Measurements from ENCODE around the gene MFSD8. TPM values are rescaled to one million over a fixed set of nuclear protein-coding genes. Genes with fewer than 3 reads are reported as not detected.
"Not testable (repeated sequence)": the region's sequence is repeated elsewhere in the genome, so short reads cannot be mapped to it uniquely, and the experiment has no call there.

Gene MFSD8, protein sequence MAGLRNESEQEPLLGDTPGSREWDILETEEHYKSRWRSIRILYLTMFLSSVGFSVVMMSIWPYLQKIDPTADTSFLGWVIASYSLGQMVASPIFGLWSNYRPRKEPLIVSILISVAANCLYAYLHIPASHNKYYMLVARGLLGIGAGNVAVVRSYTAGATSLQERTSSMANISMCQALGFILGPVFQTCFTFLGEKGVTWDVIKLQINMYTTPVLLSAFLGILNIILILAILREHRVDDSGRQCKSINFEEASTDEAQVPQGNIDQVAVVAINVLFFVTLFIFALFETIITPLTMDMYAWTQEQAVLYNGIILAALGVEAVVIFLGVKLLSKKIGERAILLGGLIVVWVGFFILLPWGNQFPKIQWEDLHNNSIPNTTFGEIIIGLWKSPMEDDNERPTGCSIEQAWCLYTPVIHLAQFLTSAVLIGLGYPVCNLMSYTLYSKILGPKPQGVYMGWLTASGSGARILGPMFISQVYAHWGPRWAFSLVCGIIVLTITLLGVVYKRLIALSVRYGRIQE
- 10 to 100 TPM in 1 of 3 donors, 1 to 10 TPM in 2; 8.2 to 19.8 (median 8.3) TPM for polyA plus RNA-seq

DNA sequence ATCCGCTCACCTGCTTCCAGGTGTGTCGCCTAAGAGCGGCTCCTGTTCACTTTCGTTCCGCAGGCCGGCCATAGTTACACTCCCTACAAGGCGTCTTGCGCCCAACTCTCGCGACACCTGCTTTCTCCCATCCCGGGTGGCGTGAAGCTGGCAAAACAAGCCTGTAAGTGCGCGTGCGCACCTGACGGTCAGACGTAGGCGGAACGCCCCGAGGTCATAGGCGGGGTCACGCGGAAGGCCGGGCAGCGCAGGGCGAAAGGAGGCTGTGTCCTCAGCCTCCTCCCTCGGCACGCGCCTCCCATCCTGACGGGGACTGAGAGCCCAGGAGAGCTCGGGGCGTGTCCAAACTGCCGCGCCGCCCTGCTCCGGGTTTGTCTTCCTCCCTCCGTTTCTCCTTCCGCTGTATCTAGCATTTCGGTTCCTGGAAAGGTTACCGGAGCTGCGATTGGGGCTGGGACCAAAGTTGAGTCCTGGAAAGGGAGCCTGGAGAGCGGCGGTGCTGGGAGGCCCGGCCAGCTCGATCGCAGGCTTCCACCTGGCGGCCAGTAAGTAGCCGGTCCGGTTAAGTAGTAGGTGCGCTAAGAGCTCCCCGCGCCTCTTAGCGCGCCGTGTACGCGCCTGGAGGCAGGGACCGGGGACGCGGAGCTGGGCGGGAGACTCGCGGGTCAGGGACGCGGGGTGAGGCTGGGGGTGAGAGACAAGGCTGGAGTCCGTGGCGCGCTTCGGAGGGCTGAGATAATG, at the start of gene MFSD8, which contains the start of gene ABHD18:
Gene MFSD8 (minus strand): TSS at position 112 of the 741 bp plus-strand sequence. CDS start 40 bp downstream, at position 72.
Gene ABHD18 (plus strand): TSS at position 345 of the 741 bp plus-strand sequence. CDS start 17,550 bp downstream, outside the sequence.
- Mint-ChIP-seq H3K4me3 (peak within 1 kb of the TSS; percentile 91 to 98 (median 92)), H3K9me3 (no peaks in the 10 kb centered on the region), H3K27me3 (ENCODE audit: low read depth in 3 of 3) (peaks cover 5 to 11% (median 6%) of the 10 kb centered on the region in 3 donors), H3K4me1 (peaks cover 32 to 51% of the 10 kb centered on the region in 2 donors), H3K27ac (peak within 1 kb of the TSS; percentile 90 to 97 (median 94)), H3K36me3 (peaks cover 0 to 6% (median 0%) of the 10 kb centered on the region in 3 donors)
- DNase-seq, result peak; percentile 98

DNA sequence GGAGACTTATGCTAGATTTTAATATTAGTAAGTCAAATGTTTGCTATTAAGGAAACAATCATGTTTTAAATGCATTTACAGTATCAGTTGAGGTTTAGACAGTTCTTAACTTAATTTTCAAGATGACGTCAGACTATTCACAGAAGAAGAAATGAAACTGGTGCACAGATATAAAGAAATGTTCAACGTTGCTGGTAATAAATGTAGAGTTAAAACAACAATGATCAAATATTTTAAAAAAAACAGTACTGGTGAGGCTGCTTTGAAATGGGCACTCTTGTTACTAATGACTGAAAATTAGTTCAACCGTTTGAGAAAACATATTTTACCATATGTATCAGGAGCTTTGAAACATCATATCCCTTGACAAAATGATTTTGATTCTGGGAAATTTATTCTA, 44.5 kb upstream of the MFSD8 start:
- Mint-ChIP-seq H3K27me3 (ENCODE audit: low read depth in 3 of 3) (peaks cover 0 to 2% (median 0%) of the 10 kb centered on the region in 3 donors), H3K4me3 (no peak overlapping the region), H3K4me1 (peaks cover 0 to 1% of the 10 kb centered on the region in 2 donors), H3K27ac (peak overlapping the region in 1 of 6 donors; percentile 25), H3K36me3 (peaks cover 10 to 24% (median 20%) of the 10 kb centered on the region in 3 donors), H3K9me3 (no peaks in the 10 kb centered on the region)
- DNase-seq, result no peak

DNA sequence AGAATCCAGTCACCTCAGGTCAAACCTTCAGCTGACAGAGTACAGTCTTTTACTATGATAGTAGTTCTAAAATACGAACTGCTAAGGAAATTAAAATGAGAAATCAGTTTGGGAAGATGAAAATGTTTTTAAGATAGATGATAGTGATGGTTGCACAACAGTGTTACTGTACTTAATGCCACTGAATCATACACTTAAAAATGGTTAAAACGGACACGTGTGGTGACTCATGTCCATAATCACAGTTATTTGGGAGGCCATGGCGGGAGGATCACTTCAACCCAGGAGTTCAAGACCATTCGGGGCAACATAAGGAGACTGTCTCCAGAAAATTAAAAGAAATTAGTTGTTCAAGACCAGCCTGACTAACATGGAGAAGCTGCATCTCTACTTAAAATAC, 41.6 kb upstream of the MFSD8 start:
- Mint-ChIP-seq H3K36me3 (peaks cover 0 to 14% (median 5%) of the 10 kb centered on the region in 3 donors), H3K27me3 (ENCODE audit: low read depth in 3 of 3) (peaks cover 0 to 3% (median 0%) of the 10 kb centered on the region in 3 donors), H3K4me1 (peaks cover 4 to 5% of the 10 kb centered on the region in 2 donors), H3K4me3 (no peak overlapping the region), H3K27ac (no peak overlapping the region), H3K9me3 (no peaks in the 10 kb centered on the region)
- DNase-seq, result no peak

DNA sequence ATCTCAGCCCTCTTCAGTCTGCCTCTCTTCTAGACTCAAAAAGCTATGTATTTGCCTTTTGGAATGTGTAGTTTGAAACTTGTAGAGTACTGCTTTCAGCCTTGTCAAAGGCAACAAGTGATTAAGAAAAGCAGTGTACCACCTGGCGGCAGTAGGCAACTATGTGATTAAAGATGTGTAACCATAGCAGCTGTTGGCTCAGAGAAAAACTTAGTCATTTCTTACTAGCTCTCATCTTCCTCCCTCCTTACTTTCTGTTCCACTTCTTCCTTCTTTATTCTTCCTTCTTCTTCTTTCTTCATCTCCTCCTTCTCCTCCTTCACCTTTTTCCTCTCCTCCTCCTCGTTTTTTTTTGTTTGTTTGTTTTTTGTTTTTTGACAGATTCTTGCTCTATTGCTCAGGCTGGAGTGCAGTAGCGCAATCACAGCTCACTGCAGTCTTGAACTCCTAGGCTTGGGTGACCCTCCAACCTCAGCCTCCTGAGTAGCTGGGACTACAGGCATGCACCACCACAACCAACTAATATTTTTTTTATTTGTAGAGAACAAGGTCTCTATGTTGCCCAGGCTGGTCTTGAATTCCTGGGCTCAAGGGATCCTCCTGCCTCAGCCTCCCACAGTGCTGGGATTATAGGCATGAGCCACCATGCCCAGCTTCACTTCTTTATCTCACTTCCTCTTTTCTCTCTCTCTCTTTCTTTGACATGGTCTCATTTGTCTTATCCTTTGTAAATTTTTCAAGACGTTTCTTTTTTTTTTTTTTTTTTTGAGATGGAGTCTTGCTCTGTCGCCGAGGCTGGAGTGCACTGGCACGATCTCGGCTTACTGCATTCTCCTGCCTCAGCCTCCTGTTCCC, 32.8 kb upstream of the MFSD8 start:
- Mint-ChIP-seq H3K27me3 (ENCODE audit: low read depth in 3 of 3) (peaks cover 0 to 2% (median 0%) of the 10 kb centered on the region in 3 donors), H3K27ac (peak overlapping the region in 4 of 6 donors; percentile 4 to 89 (median 18)), H3K9me3 (peaks cover 0 to 7% (median 3%) of the 10 kb centered on the region in 6 donors), H3K4me3 (no peak overlapping the region), H3K36me3 (peaks cover 28 to 53% (median 43%) of the 10 kb centered on the region in 3 donors), H3K4me1 (peaks cover 22 to 33% of the 10 kb centered on the region in 2 donors)
- no peak for DNase-seq

DNA sequence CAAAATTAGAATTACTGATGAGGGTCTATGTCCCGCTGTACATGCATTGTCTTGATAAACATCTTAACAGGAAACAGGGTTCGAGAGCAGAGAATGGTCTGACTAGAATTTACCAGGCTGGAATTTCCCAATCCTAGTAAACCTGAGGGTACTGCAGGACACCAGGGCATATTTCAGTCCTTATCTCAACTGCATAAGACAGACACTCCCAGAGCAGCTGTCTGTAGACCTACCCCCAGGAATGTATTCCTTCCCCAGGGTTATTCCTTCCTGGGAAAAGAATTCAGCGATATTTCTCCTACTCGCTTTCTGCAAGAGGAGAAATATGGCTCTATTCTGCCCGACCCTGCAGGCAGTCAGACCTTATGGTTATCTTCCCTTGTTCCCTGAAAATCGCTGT, 31.5 kb upstream of the MFSD8 start:
- peaks cover 19 to 32% of the 10 kb centered on the region in 2 donors for H3K4me1 Mint-ChIP-seq
- H3K27me3 Mint-ChIP-seq (ENCODE audit: low read depth in 3 of 3); DNase-seq; H3K4me3 Mint-ChIP-seq; H3K9me3 Mint-ChIP-seq; H3K27ac Mint-ChIP-seq: not testable (repeated sequence)
- H3K36me3 Mint-ChIP-seq, result peaks cover 28 to 53% (median 42%) of the 10 kb centered on the region in 3 donors

DNA sequence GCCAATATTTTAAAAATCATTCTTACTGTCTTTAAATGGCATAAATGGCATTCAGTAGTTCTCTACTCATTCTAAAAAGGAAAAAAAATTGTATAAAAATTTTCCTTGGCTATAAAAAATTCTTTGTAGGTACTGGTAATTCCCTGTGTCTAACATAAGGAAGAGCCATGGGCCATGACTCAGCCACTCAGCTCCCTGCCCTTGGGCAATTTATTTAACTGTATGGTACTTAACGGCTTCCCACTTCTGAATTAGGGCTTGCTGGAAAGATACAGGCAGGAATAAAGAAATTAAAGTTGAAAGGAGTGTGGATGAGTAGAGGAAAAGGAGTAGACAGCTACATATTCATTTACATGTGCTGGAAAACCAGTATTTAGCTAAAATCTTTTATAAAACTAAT, 30.8 kb upstream of the MFSD8 start:
- no peak for DNase-seq
- Mint-ChIP-seq H3K27ac (no peak overlapping the region), H3K36me3 (peaks cover 28 to 50% (median 42%) of the 10 kb centered on the region in 3 donors), H3K9me3 (peaks cover 0 to 7% (median 3%) of the 10 kb centered on the region in 6 donors), H3K4me3 (no peak overlapping the region), H3K4me1 (peaks cover 12 to 25% of the 10 kb centered on the region in 2 donors), H3K27me3 (ENCODE audit: low read depth in 3 of 3) (no peaks in the 10 kb centered on the region)

DNA sequence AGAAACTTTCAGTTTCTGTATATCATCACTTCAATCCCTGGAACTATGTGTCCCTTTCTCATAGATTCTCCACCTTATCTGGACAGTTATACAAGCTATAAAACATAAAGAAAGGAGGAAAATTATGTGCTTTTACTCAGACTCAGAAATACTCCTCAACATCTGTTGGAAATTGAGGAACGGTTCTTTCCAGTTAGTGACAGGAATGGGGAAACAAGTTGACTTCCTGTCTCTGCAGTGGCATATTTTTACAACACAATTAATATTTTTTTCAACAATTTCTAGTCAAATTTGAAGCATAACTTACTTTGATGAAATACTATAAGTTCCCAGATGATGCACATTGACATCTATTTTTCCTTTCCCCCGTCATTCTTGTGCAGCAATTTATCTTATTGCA, 28.2 kb upstream of the MFSD8 start:
- H3K27me3 Mint-ChIP-seq (ENCODE audit: low read depth in 3 of 3), result no peaks in the 10 kb centered on the region
- peak overlapping the region; percentile 34 to 69 (median 44) for H3K27ac Mint-ChIP-seq
- peaks cover 21 to 33% (median 23%) of the 10 kb centered on the region in 3 donors for H3K36me3 Mint-ChIP-seq
- DNase-seq, result no peak
- H3K4me1 Mint-ChIP-seq, result peaks cover 10 to 16% of the 10 kb centered on the region in 2 donors
- peaks cover 0 to 7% (median 3%) of the 10 kb centered on the region in 6 donors for H3K9me3 Mint-ChIP-seq
- peak overlapping the region in 3 of 5 donors; percentile 30 to 60 (median 41) for H3K4me3 Mint-ChIP-seq

DNA sequence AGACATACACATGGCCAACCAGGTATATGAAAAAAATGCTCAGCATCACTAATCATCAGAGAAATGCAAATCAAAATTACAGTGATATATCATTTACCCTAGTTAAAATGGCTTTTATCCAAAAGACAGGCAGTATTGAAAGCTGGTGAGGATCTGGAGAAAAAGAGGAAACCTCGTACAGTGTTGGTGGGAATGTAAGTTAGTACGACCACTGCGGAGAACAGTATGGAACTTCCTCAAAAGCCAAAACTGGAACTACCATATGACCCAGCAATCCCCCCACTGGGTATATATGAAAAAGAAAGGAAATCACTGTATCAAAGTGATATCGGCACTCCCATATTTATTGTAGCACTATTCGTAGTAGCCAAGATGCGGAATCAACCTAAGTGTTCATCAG, 23.7 kb upstream of the MFSD8 start:
- Mint-ChIP-seq H3K36me3 (peaks cover 4 to 17% (median 11%) of the 10 kb centered on the region in 3 donors), H3K4me3 (no peak overlapping the region), H3K27me3 (ENCODE audit: low read depth in 3 of 3) (no peaks in the 10 kb centered on the region), H3K27ac (no peak overlapping the region), H3K9me3 (no peaks in the 10 kb centered on the region), H3K4me1 (peaks cover 10 to 12% of the 10 kb centered on the region in 2 donors)
- no peak for DNase-seq

DNA sequence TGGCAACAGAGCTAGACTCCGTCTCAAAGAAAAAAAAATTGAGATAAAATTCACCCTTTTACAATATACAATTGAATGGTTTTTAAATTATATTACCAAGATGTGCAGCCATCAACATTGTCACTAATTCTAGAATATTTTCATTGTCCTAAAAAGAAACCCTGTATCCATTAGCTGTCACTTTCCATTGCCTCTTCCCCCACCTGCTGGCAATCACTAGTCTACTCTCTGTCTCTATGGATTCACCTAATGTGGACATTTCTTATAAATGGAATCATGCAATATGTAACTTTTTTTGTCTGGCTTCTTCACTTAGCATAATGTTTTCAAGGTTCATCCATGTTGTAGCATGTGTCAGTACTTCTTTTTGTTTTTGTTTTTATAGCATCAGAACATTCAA, 21.0 kb upstream of the MFSD8 start:
- Mint-ChIP-seq H3K9me3 (no peaks in the 10 kb centered on the region), H3K4me3 (no peak overlapping the region), H3K36me3 (peaks cover 4 to 18% (median 11%) of the 10 kb centered on the region in 3 donors), H3K27me3 (ENCODE audit: low read depth in 3 of 3) (no peaks in the 10 kb centered on the region), H3K27ac (no peak overlapping the region), H3K4me1 (peaks cover 0 to under 1% of the 10 kb centered on the region in 2 donors)
- DNase-seq, result no peak

DNA sequence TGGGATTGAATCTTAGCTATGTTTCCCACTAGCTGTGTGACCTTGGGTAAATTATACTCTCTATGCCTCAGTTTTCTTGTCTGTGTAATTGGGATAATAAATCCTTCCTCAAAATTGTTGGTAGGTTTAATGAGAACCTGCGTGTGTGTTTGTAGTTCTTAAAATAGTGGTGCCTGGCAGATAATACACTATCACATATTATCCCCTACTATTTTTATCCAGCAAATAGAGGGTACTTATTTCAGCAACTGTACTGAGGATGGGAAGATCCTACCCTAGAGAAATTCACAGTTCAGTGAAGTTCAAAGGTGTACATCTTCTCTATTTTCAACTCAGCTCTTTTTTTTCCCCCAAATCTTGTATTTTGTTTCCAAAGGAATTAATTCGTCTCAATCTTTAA, 17.5 kb upstream of the MFSD8 start:
- Mint-ChIP-seq H3K36me3 (peaks cover 3 to 14% (median 11%) of the 10 kb centered on the region in 3 donors), H3K27me3 (ENCODE audit: low read depth in 3 of 3) (no peaks in the 10 kb centered on the region), H3K4me1 (peaks cover 0 to 2% of the 10 kb centered on the region in 2 donors), H3K27ac (no peak overlapping the region), H3K9me3 (no peaks in the 10 kb centered on the region), H3K4me3 (no peak overlapping the region)
- no peak for DNase-seq

DNA sequence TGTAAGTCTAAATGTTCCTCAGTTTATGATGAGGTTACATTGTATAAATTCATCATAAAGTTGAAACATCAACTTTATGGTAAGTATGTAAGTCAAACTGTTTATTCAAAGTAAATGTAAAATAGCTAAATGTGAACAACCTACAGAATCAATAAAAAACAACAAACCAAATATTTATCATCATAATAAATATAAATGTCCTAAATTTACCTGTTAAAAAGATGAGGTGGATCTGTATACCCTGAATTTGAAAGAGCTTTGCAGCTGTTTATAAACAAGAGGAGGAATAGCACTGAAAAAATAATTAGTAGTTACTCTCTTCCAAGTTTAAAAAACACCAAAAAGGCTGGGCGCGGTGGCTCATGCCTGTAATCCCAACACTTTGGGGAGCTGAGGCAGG, 14.0 kb upstream of the MFSD8 start:
- Mint-ChIP-seq H3K27me3 (ENCODE audit: low read depth in 3 of 3) (no peaks in the 10 kb centered on the region), H3K36me3 (peaks cover 0 to 9% (median 7%) of the 10 kb centered on the region in 3 donors), H3K4me3 (no peak overlapping the region), H3K9me3 (no peaks in the 10 kb centered on the region), H3K27ac (no peak overlapping the region), H3K4me1 (peaks cover 2 to 7% of the 10 kb centered on the region in 2 donors)
- DNase-seq, result no peak

DNA sequence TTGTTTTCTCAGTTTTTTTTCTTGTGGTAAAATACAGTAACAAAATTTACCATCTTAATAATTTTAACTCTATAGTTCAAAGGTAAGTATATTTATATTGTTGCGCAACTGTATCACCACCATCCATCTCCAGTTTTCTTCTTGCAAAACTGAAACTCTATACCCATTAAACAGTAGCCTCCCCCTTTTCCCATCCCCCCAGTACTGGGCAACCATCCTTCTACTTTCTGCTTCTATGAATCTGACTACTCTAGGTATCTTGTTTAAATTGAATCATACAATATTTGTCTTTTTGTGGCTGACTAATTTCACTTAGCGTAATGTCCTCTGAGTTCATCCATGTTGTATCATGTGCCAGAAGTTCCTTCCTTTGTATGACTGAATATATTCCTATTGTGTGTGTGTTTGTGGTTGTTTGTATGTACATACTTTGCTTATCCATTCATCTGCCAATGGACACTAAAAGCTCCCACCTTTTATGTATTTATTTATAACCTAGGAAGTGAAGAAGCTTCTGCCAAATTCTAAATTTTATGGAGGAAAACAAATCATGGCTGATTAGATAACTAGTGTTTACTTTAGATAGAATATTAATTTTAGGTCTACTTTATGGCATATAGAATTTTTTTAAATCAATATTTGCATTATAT, 10.3 kb upstream of the MFSD8 start:
- H3K4me1 Mint-ChIP-seq, result peaks cover 0 to 16% of the 10 kb centered on the region in 2 donors
- H3K27ac Mint-ChIP-seq, result peak overlapping the region in 1 of 6 donors; percentile 2
- H3K27me3 Mint-ChIP-seq (ENCODE audit: low read depth in 3 of 3), result peaks cover 0 to 2% (median 0%) of the 10 kb centered on the region in 3 donors
- peaks cover 6% of the 10 kb centered on the region in 3 donors for H3K36me3 Mint-ChIP-seq
- no peak overlapping the region for H3K4me3 Mint-ChIP-seq
- no peak for DNase-seq
- H3K9me3 Mint-ChIP-seq, result no peaks in the 10 kb centered on the region
